Prostate gland (tissue), 2 donors: Measurements from ENCODE around the gene RBKS.
A peak's percentile ranks its signal among the peaks of the same experiment; 100 is the strongest.

Experiments
- POLR2A ChIP-seq: fragments of 450-650 bp; IDR thresholded peaks from one replicate; pipeline ENCODE4 v1.6.1; 2016; ENCODE audit warnings: antibody characterized with exemption, mild to moderate bottlenecking
- POLR2AphosphoS5 ChIP-seq: sonication (generic); formaldehyde crosslinking; IDR thresholded peaks from one replicate; pipeline ENCODE4 v1.6.1; 2017; ENCODE audit warnings: antibody characterized with exemption
- TF ChIP-seq, protein P1 (sequence below), 4 experiments: fragments of 200-600 bp in 2 of 4; fragments of 450-650 bp in 2 of 4; sonication (generic) in 2 of 4; IDR thresholded peaks; 1 replicate in 3 of 4; 2 replicates in 1 of 4; pipeline ENCODE4 v1.5.1; 2016 to 2019; ENCODE audit warnings: antibody characterized with exemption in 4 of 4, mild to moderate bottlenecking in 2 of 4, moderate library complexity in 2 of 4

- TF ChIP-seq, protein P1, sequence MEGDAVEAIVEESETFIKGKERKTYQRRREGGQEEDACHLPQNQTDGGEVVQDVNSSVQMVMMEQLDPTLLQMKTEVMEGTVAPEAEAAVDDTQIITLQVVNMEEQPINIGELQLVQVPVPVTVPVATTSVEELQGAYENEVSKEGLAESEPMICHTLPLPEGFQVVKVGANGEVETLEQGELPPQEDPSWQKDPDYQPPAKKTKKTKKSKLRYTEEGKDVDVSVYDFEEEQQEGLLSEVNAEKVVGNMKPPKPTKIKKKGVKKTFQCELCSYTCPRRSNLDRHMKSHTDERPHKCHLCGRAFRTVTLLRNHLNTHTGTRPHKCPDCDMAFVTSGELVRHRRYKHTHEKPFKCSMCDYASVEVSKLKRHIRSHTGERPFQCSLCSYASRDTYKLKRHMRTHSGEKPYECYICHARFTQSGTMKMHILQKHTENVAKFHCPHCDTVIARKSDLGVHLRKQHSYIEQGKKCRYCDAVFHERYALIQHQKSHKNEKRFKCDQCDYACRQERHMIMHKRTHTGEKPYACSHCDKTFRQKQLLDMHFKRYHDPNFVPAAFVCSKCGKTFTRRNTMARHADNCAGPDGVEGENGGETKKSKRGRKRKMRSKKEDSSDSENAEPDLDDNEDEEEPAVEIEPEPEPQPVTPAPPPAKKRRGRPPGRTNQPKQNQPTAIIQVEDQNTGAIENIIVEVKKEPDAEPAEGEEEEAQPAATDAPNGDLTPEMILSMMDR (IDR thresholded peaks at IDR 0.05), result no peak
- TF ChIP-seq POLR2A (peak; percentile 63), POLR2AphosphoS5 (peak; percentile 70)
These were observed at the start of gene RBKS, which contains the start of gene BABAM2 for GRCh38 chr2:27890146-27890923.
